ENCODE results near the gene LEKR1.
"Not testable (repeated sequence)": the region's sequence is repeated elsewhere in the genome, so short reads cannot be mapped to it uniquely, and the experiment has no call there.

Gene LEKR1

DNA sequence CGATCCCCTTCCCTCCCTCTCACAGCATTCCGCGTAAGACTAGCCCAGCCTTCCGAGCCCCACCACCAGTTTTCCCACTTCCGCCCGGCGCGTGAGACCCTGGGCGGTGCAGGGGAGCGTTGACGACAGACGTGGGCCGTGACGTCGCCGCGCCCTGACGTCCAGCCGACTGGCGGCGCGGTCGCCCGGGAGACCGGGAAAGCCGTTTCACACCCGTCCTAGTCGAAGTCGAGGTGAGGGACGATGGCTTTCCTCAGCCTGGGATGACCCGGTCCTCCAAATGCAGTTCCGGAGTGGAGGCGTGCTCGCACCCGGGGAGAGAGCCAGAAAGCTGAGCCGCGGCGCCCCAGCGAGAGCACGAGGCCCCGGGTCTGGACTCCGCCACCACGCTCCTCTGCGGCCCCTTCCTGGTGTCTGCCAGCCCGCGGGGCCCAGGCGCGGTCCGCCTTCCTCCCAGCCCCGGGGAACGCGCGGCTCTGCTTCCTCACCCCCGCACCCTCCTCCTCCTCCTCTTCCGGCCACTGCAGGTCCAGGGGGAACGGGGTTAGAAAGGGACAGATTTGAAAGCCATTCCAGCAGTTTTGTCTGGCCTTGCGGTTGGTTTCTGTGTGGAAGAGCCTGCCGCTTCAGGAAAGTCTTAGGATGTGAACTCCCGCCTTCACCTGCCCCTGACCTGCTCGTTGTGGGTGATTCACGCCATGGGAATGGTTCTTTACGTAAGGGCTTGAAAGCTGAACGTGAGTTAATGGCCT is at the start of gene LEKR1:
Gene LEKR1 (plus strand): TSS at position 210 of the 752 bp plus-strand sequence. CDS start 2,977 bp downstream, outside the sequence.
- peak; percentile 32 to 56 (median 48) for DNase-seq (ENCODE audit: low read depth in 3 of 3)

DNA sequence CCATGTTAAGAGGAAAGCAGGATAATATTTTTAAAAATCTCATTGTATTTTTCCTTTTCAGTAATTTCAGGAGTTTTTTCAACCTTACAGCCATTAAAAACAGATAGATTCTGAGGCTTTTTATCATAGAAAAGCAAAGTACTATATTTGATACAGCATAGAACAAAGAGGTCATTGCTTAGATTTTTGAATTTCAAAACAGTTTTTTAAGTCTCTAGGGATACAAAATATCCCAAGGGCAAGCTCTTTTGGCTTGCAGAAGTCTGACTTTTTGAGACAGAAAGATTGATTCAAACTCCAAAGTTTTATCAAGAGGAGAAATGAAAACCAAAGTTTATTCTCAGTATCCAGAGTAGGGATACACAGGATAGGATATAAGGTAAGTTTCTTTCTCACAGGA is 49.3 kb upstream of the LEKR1 start:
- DNase-seq (ENCODE audit: low read depth in 3 of 3), result no peak

DNA sequence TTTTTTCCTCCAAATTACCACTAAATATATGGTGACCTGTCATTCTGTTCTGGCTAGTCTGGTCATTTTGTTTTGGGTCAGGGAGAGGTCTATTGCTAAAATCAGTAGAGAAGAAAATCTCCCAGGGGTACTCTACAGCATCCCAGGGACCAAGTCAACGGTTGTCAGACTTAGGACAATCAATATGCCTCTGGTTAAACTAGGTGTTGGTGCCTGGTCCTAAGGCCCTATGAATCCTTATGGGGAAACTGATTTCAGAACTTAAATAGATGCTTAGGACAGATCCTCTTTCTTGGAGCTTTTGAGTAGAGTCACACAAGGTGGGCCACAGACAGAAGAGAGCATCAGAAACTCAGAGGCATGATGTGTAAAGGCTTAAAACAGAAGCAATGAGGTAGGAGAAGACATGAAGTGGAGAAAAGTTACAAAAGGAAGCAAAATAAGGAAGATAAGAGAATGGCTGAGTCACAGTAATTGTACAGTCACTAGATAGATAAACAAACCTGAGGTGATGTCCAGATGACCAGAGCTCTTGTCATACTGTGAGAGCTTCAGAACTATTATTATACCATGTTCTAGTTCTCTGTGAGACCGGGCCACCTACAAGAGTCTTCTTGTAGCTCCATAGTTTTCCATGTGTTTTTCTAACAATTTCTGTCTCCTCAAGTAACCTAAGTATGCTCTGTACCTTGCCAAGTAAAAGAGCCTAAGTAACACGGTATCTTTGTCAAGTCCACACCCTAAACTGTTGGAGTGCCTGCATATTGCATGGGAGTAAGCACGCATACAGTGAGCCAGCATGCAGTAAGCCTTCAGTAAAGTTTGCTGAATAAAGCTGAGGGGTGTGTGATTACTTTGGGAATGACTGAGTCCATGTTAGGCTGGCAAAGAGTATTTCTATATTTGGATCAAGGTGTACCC is 44.6 kb upstream of the LEKR1 start:
- no peak for DNase-seq (ENCODE audit: low read depth in 3 of 3)

DNA sequence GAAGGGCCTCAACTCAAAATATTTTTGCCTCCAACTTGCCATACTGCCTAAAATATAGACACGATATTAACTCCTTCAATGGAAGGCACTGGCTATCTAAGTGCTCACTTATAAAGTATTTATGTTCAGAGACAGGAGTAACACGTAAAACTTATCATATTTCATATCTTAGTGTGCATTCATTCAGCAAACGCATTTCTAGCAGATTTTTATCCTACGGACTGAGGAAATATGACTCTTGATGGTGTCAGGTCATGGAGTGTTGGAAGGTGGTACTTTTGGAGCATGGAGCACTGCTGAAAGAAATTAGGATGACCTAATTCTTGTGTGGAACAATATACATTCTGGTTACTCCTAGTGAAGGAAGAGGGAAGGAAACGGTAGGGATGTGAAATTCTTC is 43.8 kb upstream of the LEKR1 start:
- DNase-seq (ENCODE audit: low read depth in 3 of 3), result no peak

DNA sequence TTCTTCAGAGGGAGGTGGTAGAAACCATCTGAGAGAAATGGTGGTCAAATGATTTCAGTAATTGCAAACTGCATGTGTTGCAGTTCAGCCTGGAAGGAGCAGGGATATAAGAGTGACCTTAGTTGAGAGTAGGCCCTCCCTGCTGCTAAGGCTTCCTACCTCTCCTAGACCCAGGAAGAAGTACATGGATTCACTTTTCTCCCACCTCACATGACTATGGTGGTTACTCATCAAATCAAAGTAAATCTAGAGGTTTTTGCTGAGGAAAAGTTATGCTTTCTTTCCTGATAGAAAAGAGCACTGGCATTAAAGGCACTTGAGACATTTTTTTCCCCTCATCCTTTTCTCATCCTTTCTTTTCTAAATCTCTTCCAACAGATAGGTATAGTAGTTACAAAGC is 43.2 kb upstream of the LEKR1 start:
- no peak for DNase-seq (ENCODE audit: low read depth in 3 of 3)

DNA sequence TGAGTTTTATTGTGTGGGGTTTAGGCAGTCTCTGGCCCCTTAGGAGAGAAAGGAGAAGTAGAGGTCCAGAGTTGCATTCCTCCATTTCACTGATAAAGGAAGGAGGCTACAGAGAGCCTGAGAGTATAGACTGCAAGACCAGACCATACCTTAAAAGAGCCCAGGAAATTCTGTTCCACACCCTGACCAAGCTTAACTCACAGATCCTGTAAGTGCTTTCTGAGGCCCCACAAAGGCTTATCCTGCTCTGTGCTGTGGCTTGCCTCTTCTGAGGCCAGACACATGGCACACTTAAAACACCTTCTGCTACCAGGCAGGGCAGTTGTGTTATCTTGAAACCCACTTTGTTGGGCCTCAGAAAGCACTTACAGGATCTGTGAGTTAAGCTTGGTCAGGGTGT is 39.2 kb upstream of the LEKR1 start:
- no peak for DNase-seq (ENCODE audit: low read depth in 3 of 3)

DNA sequence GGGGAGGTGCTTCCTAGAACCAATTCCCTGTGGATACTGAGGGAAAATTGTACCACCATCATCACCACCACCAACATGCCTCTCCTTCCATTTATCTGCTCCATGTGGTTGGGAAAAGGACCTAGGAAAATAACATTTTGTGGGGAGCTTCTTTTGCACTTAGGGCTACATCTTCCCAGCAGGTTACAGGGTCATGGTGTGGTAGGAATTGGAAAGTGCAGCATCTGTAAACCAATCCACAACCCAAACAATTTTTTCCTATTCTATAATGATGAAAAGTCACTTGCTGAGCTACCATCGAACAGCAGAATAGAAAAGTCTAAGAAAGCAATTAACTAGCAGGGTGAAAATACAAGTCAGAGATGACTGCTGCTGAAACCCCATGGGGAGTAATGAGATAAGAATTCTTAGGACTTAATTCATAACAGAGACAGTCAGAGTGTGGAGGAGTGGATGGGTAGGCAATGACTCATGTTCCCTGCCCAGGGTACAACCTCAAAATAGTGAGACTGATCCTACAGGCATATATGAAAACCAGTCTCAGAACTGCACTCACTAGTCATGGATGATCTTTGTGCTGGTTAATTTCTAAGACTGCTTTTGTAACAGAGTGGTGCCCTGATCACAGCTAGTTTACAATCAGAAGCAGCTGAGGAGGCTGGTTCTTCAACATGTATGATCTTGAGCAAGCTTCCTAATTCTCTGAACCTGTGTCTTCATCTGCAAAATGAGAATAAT is 38.1 kb upstream of the LEKR1 start:
- DNase-seq (ENCODE audit: low read depth in 3 of 3), result no peak

DNA sequence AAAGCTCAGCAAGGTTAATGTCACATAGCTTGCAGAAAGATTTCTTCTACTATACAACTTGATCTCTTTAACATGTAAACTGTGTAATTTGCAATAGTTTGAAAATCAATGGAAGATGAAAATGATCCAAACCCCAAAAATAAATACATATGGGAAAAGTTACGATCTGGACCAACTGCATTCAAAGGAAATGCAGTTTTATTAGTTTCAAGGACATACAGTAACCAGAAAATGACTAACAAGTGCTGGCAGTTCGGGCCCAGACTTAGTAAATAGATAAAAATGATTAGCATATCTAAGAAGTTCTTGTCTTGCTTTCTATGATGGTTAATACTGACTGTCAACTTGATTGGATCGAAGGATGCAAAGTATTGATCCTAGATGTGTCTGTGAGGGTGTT is 37.3 kb upstream of the LEKR1 start:
- DNase-seq (ENCODE audit: low read depth in 3 of 3), result no peak

DNA sequence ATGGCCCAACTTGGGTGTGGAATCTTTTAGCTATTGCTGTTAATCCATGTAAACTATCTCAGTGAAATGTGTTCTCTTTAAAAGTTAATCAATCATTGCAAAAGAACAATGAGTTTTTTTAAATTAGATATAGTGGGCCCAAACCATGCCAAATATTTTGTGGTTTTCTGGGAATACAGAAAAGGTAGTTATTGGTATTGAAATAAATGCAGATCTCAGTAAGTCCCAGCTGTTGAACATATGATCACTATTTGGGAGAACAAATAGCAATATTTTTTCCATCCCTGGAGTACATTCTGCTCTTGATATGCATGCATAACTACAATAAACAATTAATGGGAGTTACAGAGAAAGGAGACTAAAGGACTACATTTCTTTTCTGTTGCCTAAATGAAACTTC is 36.0 kb upstream of the LEKR1 start:
- DNase-seq (ENCODE audit: low read depth in 3 of 3), result no peak

DNA sequence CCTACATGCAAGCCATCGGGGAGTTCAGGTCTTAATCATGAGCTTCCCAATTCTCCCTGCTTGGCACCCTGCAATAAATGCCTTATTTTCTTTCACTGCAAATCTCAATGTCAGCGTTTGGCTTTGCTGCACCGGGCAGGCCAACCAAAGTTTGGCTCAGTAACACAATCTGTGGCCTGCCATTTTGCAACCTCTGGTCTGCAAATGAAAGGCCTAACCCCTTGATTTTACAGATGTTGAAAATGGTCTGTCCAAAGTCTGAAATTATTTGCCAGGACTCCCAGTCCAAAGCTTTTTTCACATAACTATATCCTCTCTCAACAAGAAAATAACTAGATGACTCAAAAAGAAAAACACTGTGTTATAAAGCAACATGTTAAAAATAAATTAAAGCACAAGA is 34.0 kb upstream of the LEKR1 start:
- no peak for DNase-seq (ENCODE audit: low read depth in 3 of 3)

DNA sequence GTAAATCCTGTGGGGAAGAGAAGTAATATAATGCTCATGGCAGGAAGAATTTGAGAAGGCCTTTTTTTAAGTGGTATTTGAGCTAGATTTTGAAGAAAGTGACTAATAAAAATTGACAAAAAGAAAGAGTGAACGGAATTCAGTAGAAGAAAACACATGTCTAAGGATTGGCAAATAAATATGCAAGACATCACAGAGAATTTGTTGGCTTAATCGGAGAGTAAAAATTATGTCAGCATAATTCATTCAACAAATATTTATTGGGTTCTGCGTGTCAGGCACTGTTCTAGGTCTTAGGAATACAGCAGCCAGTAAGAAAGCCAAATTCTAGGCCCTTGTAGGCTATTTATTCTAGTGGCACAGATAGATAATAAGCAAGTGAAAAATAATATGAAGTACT is 33.6 kb upstream of the LEKR1 start:
- no peak for DNase-seq (ENCODE audit: low read depth in 3 of 3)

DNA sequence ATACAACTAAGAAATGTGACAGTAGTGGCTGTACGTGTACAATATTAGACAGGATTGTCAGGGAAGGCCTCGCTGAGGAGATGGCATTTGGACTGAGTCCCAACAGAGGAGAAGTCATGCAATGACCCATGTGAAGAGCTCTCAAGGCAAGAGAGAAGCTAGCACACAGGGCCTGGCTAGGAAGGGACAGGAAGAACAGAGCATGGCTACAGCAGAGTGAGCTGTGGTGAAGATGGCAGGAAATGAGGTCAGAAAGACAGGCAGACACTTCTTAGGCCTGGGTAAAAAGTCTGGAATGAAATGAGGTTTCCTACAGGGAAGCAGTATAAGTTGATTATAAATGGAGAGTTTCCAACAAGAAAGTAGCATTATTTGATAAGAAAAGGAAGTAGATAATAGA is 33.2 kb upstream of the LEKR1 start:
- no peak for DNase-seq (ENCODE audit: low read depth in 3 of 3)

DNA sequence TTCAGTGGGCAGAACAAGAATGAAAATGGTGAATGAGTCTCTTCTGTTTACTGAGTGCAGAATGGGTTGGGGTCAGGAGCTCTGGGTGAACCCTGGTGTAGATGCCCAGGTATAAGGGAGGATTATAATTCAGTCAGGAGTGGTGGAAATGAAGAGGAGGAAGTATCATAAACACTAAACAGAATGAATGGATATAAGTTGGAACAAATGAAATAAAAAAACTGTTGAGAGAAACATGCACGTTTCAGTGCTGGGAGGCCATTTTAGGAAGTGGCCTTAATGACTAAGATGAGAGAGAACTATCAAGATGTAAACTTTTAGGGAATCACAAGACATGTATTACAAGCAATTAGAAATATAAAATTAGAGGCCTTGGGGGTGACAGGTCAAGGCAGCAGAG is 32.8 kb upstream of the LEKR1 start:
- DNase-seq (ENCODE audit: low read depth in 3 of 3), result no peak

DNA sequence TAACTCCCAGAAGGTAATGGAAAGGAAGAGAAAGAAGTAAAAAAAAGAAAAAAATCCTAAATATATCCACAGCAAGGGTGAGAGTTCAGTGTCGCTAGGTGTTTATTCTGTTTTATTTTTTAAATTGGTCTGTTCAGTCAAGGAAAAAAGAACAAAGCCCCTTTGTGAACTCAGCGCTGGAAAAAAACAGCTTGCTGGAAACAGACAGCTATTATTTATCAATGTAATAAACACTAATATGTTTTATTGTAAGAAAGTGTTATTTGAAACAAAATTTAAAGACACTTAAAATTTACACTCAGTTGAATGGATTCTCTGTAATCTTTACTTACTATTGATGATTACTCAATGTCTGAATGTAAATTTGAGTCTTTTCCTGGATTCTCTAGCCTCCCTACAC is 32.3 kb upstream of the LEKR1 start:
- DNase-seq (ENCODE audit: low read depth in 3 of 3), result no peak

DNA sequence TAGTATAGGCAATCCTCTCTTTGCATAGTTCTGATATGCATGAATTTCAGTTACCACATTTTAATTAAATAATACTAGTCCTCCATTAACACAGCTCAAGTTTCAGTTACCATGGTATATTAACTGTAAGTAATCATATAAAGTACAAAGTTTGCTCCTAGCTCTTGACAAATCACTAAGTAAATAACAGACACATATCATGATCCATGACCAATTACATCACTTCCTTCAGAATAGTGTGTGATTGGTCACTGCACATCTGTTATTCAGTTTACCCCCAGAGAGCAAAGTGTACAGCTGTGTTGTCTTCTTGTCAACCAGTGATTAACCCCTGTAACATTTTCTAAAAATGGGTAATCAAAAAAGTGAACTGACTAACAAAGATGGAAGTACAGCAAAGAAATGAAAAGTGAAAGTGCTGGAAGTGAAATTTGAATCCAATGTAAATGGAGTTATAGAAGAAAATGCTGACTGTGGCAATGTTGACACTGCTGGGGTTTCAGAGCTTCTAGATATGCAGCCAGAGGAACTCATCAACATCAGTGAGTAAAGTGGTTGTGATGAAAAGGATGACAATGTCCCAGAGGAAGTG is 30.2 kb upstream of the LEKR1 start:
- DNase-seq (ENCODE audit: low read depth in 3 of 3), result no peak

DNA sequence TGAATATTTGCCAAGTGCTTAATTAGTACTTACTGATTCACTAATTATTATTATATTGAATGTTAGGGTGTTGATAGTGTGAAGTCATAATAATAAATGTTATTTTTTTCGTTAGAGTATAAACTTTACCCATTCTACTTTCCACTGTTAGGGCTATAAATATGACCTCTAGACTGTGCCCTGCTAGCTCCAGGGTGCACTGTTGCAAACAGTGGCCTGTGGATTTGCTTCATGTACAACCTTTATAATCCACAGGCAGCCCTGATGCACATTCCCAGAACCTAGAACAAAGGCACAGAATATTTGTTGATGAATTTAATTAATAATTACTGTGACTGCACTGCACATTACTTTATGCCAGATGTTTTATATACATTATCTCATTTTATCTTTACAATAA is 28.8 kb upstream of the LEKR1 start:
- no peak for DNase-seq (ENCODE audit: low read depth in 3 of 3)

DNA sequence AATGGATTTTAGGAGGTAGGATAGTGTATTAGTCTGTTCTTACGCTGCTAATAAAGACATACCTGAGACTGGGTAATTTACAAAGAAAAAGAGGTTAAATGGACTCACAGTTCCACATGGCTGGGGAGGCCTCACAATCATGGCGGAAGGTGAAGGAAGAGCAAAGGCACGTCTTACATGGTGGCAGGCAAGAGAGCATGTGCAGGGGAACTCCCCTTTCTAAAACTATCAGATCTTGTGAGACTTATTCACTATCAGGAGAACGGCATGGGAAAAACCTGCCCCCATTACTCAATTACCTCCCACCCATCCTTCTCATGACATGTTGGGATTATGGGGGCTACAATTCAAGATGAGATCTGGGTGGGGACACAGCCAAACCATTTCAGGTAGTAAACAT is 25.9 kb upstream of the LEKR1 start:
- not testable (repeated sequence) for DNase-seq (ENCODE audit: low read depth in 3 of 3)

DNA sequence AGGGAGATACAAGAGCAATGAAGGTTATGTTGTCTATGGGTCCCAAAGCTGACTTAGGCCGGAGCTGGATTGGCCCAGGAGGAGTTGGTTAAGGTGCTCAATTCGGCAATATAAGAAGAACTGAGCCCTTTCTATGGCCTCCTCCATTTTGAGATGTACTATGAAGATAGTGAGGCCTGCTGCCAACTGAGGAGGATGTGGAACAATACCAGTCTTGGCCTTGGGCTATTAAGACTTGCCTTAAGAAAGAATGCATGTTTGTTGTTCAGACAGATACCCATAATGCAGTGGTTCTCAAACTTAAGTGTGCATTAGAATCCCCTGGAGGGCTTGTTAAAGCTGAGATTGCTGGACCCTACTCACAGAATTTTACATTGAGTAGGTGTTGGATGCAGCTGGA is 24.4 kb upstream of the LEKR1 start:
- DNase-seq (ENCODE audit: low read depth in 3 of 3), result no peak

DNA sequence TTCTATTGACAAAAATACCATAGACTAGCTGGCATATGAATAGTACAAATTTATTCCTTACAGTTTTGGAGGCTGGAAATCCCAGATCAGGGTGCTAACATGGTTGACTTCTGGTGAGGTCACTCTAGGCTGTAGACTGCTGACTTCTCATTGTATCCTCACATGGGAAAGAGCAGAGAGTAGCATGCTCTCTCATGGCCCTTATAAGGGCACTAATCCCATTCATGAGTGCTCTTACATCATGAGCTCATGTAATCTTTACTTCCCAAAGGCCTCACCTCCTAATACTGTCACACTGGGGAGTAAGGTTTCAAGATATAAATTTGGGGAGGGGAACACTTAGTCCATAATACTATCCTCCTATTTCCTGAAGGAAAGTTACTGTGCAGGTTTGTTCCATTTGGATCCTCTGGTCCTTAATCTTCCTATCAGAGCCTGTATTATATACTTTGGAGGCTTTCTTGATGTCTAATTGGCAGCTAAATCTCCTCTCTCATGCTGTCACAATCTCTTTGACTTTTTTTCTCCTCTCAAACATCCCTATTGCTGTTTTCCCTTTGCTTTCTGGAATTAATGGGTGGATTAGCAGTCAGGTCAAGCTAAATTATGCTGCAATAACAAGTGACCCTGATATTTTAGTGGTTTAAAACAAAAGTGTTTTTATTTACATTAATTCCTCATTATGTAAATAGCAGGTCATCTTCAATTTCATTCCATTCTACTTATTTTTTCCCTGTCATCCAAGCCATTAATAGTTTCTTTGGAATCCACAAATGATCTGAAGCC is 23.1 kb upstream of the LEKR1 start:
- DNase-seq (ENCODE audit: low read depth in 3 of 3), result no peak

DNA sequence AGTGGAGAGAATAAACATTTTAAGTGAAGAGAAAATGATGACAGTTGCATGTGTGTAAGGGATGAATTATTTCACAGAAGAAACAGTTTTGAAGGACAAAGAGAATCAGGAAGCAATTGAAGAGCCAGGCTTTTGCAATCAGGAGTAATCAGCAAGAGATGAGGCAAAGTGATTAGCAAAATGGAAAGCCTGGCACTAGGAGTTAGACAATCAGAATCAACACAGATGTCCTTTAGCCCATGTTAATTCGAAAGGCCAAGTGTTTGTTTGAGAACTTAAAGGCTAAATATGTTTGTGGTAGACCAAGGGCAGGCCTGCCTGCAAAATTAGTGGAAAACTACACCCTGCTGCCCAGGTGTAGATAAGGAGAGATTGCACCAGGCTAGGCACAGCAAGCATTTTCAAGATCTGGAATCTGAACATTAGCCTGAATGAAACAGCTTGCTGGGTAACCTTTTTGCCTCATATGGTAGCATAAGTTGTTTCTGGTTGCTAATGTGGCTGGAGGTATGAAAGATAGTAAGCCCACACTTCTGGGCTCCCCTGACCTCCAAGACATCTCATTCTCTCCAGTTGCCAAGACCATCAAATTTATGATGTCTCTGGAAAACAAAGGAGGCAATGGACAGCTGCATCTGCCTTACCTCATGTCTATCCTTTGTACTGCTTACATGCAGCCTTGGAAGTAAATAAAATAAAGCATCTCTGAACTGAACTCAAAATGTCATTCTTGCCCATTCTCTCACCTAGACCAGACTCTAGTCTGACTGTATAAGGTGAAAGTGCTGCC is 22.0 kb upstream of the LEKR1 start:
- no peak for DNase-seq (ENCODE audit: low read depth in 3 of 3)

All from stimulated activated CD4-positive, alpha-beta T cell treated with anti-CD3 and anti-CD28 coated beads, TNF-alpha, amount 100 ng/mL, for 4 hours (primary cell).